ENCODE measurements around the gene SYT5. TPM values are rescaled to one million over a fixed set of nuclear protein-coding genes. Genes with fewer than 3 reads are reported as not detected.

Gene SYT5
- total and polyA plus RNA-seq, 2 of the 13 experiments (the other 11 are each of a cell fraction or from before 2014, with no cell fraction given) = not detected

DNA sequence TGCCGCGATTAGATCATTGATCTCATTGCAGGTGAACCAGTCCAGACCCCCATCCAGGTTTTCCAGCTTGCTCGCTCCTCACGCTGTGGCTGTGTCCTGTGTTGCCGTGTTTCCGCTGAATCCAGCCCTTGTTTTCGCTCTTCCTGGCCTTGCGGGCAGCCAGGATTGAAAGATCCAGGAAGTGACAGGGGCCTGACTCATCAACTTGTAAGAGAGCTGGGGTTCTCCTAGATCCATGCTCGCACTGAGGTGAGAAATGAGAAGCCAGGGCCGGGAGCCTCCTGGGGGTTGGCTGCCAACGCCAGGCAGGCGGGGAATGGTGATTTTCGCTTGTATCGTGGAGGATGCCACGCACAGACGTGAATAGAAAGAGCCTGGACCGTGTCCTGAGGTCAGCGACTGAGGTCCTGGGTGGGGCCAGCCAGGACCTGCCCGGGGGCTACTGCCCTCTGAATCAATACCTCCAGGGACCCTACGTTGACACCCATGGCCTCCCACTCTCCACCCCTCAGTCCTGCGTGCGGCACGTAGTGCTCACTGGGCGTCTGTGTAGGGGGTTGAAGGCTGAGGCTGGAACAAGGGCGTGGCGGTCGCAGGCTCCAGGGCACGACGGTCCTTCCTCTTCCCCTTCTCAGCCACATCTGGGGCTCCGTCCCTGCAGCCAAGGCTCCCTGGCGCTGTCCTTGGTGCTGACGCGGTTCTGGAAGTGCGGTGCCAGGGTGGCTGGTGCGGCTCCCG lies 36.5 kb upstream of the SYT5 start (continued):
- TF ChIP-seq PRDM4 (CRISPR knock-in tag; IDR thresholded peaks at IDR 0.05; ENCODE audit: borderline replicate concordance) = peak; percentile 92; the same call in 1 of the 2 replicates
- TF ChIP-seq ZFP37 (CRISPR knock-in tag; IDR thresholded peaks at IDR 0.05; ENCODE audit: borderline replicate concordance) = peak; percentile 99
- TF ChIP-seq, protein P1, sequence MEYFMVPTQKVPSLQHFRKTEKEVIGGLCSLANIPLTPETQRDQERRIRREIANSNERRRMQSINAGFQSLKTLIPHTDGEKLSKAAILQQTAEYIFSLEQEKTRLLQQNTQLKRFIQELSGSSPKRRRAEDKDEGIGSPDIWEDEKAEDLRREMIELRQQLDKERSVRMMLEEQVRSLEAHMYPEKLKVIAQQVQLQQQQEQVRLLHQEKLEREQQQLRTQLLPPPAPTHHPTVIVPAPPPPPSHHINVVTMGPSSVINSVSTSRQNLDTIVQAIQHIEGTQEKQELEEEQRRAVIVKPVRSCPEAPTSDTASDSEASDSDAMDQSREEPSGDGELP (IDR thresholded peaks at IDR 0.05; ENCODE audit: borderline replicate concordance, low read depth) = peak; percentile 69; the same call in 1 of the 2 replicates
- TF ChIP-seq ZNF17 (CRISPR knock-in tag; IDR thresholded peaks at IDR 0.05) = peak; percentile 94
- TF ChIP-seq AHR (CRISPR knock-in tag; IDR thresholded peaks at IDR 0.05) = peak; percentile 97; the same call in 1 of the 2 replicates
- TF ChIP-seq FOSL2 (CRISPR knock-in tag; IDR thresholded peaks at IDR 0.05) = peak; percentile 98
- TF ChIP-seq POGZ (CRISPR knock-in tag; IDR thresholded peaks at IDR 0.05) = peak; percentile 85
- peak; percentile 42; the same call in 1 of the 2 replicates for TF ChIP-seq RBAK (CRISPR knock-in tag; IDR thresholded peaks at IDR 0.05)
- peak; percentile 48 for TF ChIP-seq NR2C2 (CRISPR knock-in tag; IDR thresholded peaks at IDR 0.05; ENCODE audit: borderline replicate concordance)
- TF ChIP-seq, protein P2, sequence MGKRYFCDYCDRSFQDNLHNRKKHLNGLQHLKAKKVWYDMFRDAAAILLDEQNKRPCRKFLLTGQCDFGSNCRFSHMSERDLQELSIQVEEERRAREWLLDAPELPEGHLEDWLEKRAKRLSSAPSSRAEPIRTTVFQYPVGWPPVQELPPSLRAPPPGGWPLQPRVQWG (CRISPR knock-in tag; IDR thresholded peaks at IDR 0.05; ENCODE audit: borderline replicate concordance, low read depth) = peak; percentile 16; the same call in 1 of the 2 replicates
- peak; percentile 91 for TF ChIP-seq TBL1XR1 (IDR thresholded peaks at IDR 0.05; ENCODE audit: borderline replicate concordance, low read length, partially characterized antibody)
- peak; percentile 89 for TF ChIP-seq CENPT (CRISPR knock-in tag; IDR thresholded peaks at IDR 0.05; ENCODE audit: low read depth)
- peak; percentile 90 for TF ChIP-seq NAIF1 (CRISPR knock-in tag; IDR thresholded peaks at IDR 0.05; ENCODE audit: borderline replicate concordance)
- TF ChIP-seq ZNF207 (IDR thresholded peaks at IDR 0.05; ENCODE audit: borderline replicate concordance) = no peak
- peak; percentile 63; the same call in 1 of the 2 replicates for TF ChIP-seq ZNF691 (CRISPR knock-in tag; IDR thresholded peaks at IDR 0.05; ENCODE audit: borderline replicate concordance, low read depth)
- TF ChIP-seq CHCHD3 (CRISPR knock-in tag; IDR thresholded peaks at IDR 0.05) = peak; percentile 97; the same call in 1 of the 2 replicates
- peak; percentile 63; the same call in 1 of the 2 replicates for TF ChIP-seq FOXP1 (IDR thresholded peaks at IDR 0.05)
- peak; percentile 65 for TF ChIP-seq FOXP1 (CRISPR knock-in tag; IDR thresholded peaks at IDR 0.05)
- peak; percentile 68 for TF ChIP-seq ZNF547 (CRISPR knock-in tag; IDR thresholded peaks at IDR 0.05)
- no peak for TF ChIP-seq ARNT (IDR thresholded peaks at IDR 0.05)
- TF ChIP-seq REL (CRISPR knock-in tag; conservative IDR thresholded peaks at IDR 0.05) = peak; percentile 77; the same call in 1 of the 2 replicates
- 0 out of 2 replicates have a peak, but pooled peaks have one; percentile 45 for TF ChIP-seq ZNF713 (CRISPR knock-in tag; IDR thresholded peaks at IDR 0.05)
- TF ChIP-seq NBN (conservative IDR thresholded peaks at IDR 0.05) = no peak
- TF ChIP-seq ZNF235 (CRISPR knock-in tag; IDR thresholded peaks at IDR 0.05; ENCODE audit: borderline replicate concordance) = no peak
- TF ChIP-seq SMC3 (IDR thresholded peaks at IDR 0.05; ENCODE audit: low read length) = no peak
